CD4-positive, alpha-beta memory T cell (primary cell): Measurements from ENCODE around the gene AKR1D1. TPM values are rescaled to one million over a fixed set of nuclear protein-coding genes. Genes with fewer than 3 reads are reported as not detected.

Experiments used
- CTCF ChIA-PET: fragments of 350-600 bp; sonication (Branson Sonifier 250); formaldehyde crosslinking; loops from one replicate; lab custom pipeline; 2021; ENCODE audit warnings: inconsistent platforms; ENCODE audit not compliant: partially characterized antibody; lab: Charles Lee
- POLR2A ChIA-PET: fragments of 350-600 bp; sonication (Branson Sonifier 250); formaldehyde crosslinking; loops from one replicate; lab custom pipeline; 2021; ENCODE audit not compliant: partially characterized antibody; lab: Charles Lee
- DNase-seq, 5 donors: peaks; one replicate each; pipeline versions ENCODE4 v3.0.0 to v3.0.0-alpha.2; 2020 to 2022; ENCODE audit warnings: mixed read lengths in 1 of 5
- H3K27ac ChIP-seq: one replicate; pipeline ENCODE4 v1.7.0; 2013; ENCODE audit warnings: low read depth, low read length
- H3K27me3 ChIP-seq: 2 replicates; pipeline ENCODE4 v1.7.0; 2013; ENCODE audit warnings: mild to moderate bottlenecking, low read length, moderate library complexity; ENCODE audit not compliant: insufficient read depth
- H3K36me3 ChIP-seq: 2 replicates; pipeline ENCODE4 v1.7.0; 2013; ENCODE audit warnings: mild to moderate bottlenecking, low read length, moderate library complexity; ENCODE audit not compliant: insufficient read depth
- H3K4me1 ChIP-seq: 2 replicates; pipeline ENCODE4 v1.7.0; 2013; ENCODE audit warnings: mild to moderate bottlenecking, low read length, moderate library complexity; ENCODE audit not compliant: insufficient read depth
- H3K4me3 ChIP-seq, 2 donors: one replicate each; pipeline ENCODE4 v1.7.0; 2013; ENCODE audit warnings: low read length in 2 of 2, mild to moderate bottlenecking in 1 of 2
- H3K9me3 ChIP-seq, 2 donors: one replicate each; pipeline ENCODE4 v1.7.0; 2013; ENCODE audit warnings: low read length in 2 of 2, control low read depth in 1 of 2; ENCODE audit not compliant: control insufficient read depth in 1 of 2
- H3K27ac Mint-ChIP-seq, 7 donors: one replicate each; pipeline ENCODE4 v1.8.0; 2020 to 2021; ENCODE audit warnings: mixed read lengths in 7 of 7, mild to moderate bottlenecking in 6 of 7, inconsistent platforms in 3 of 7, moderate library complexity in 3 of 7
- H3K27me3 Mint-ChIP-seq, 2 donors: one replicate each; pipeline ENCODE4 v1.8.0; 2020 to 2021; ENCODE audit warnings: mixed read lengths in 2 of 2
- H3K36me3 Mint-ChIP-seq, 2 donors: one replicate each; pipeline ENCODE4 v1.8.0; 2020 to 2021; ENCODE audit warnings: mixed read lengths in 2 of 2, inconsistent platforms in 1 of 2, mild to moderate bottlenecking in 1 of 2
- H3K4me1 Mint-ChIP-seq, 4 donors: one replicate each; pipeline ENCODE4 v1.8.0; 2020 to 2021; ENCODE audit warnings: mixed read lengths in 4 of 4, mild to moderate bottlenecking in 1 of 4
- H3K4me3 Mint-ChIP-seq, 8 donors: one replicate each; pipeline ENCODE4 v1.8.0; 2020 to 2021; ENCODE audit warnings: mixed read lengths in 8 of 8, mild to moderate bottlenecking in 7 of 8, moderate library complexity in 6 of 8, inconsistent platforms in 3 of 8
- H3K9me3 Mint-ChIP-seq, 8 donors: one replicate each; pipeline ENCODE4 v1.8.0; 2020 to 2021; ENCODE audit warnings: mixed read lengths in 8 of 8, mild to moderate bottlenecking in 5 of 8, inconsistent platforms in 3 of 8, moderate library complexity in 1 of 8
- intact Hi-C: fragments of 100-400 bp; cut with micrococcal nuclease; formaldehyde crosslinking; loops from one replicate; pipeline ENCODE4 v1.15.1; 2023
- polyA plus RNA-seq, 2 donors: library from polyadenylated mRNA; unstranded; fragments of 300-500 nt; fragmentation: Illumina TruSeq; gene quantifications; one replicate each; pipeline ENCODE4 v1.2.3, GENCODE V29; 2021
- total RNA-seq, 2 experiments: library from RNA; stranded (reverse); gene quantifications; one replicate each; pipeline ENCODE4 v1.2.3, GENCODE V29; 2021

AKR1D1 gene, protein sequence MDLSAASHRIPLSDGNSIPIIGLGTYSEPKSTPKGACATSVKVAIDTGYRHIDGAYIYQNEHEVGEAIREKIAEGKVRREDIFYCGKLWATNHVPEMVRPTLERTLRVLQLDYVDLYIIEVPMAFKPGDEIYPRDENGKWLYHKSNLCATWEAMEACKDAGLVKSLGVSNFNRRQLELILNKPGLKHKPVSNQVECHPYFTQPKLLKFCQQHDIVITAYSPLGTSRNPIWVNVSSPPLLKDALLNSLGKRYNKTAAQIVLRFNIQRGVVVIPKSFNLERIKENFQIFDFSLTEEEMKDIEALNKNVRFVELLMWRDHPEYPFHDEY
- not detected for total RNA-seq
- polyA plus RNA-seq, result not detected

DNA sequence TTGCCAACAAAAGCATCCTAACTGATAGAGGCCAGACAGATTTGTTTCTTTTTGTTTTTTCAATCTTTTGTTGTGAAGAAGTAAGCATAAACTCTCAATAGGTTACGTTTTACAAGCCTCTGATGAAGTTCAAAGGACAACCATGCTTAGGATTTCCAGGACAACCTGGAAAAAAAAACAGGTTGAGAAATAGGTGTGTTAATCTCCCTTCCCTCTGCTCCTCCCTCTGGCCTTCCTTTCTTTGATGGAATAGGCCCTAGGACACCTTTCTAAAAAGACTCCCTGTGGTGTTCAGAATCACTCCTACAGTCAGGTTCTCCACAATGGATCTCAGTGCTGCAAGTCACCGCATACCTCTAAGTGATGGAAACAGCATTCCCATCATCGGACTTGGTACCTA is at the start of gene AKR1D1:
Gene AKR1D1 (plus strand): TSS at position 264 of the 400 bp plus-strand sequence. CDS start 60 bp downstream, at position 324.
- POLR2A ChIA-PET, result no interaction called here
- Mint-ChIP-seq H3K36me3 (no peaks in the 10 kb centered on the region), H3K27ac (no peak within 1 kb of the TSS), H3K4me1 (no peaks in the 10 kb centered on the region), H3K27me3 (peaks cover 0 to 5% of the 10 kb centered on the region in 2 donors), H3K4me3 (no peak within 1 kb of the TSS), H3K9me3 (peaks cover 0 to 24% (median 10%) of the 10 kb centered on the region in 8 donors)
- H3K36me3 ChIP-seq, result no peaks in the 10 kb centered on the region
- no peaks in the 10 kb centered on the region for H3K27me3 ChIP-seq
- intact Hi-C loops, result no loop called here
- CTCF ChIA-PET, result no interaction called here
- no peak within 1 kb of the TSS for H3K27ac ChIP-seq
- DNase-seq, result no peak
- H3K4me1 ChIP-seq, result no peaks in the 10 kb centered on the region
- no peaks in the 10 kb centered on the region for H3K9me3 ChIP-seq
- H3K4me3 ChIP-seq, result no peak within 1 kb of the TSS

DNA sequence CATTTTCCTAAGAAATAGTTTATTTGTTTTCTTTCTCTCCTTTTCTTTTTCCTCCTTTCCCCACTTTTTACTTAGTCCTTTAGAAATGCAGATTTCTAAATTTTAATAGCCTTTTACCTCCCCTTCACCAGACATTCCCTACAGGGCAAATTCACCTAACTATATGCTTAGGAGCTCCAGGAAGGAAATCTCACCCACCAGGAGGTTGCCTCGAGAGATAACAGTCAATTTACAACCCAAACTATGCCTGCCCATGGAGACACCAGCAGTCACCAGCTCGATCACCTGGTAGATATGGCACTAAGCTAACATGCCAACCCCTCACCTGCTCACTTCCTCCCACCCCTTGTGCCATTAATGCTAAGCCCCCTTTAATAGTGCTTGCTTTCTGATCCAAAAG is 49.2 kb upstream of the AKR1D1 start:
- peaks cover 0 to 4% of the 10 kb centered on the region in 2 donors for H3K36me3 Mint-ChIP-seq

DNA sequence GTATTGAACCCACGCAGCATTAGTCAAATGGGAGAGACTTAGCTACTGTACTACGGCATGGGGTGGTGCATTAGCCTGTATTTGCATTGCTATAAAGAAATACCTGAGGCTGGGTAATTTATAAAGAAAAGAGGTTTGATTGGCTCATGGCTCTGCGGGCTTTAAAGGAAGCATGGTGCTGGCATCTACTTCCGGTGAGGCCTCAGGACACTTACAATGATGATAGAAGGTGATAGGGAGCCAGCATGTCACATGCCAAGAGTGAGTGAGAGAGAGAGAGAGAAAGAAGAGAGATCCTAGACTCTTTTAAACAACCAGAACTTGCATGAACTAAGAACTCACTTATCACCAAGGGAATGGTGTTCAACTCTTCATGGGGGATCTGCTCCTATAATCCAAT is 47.1 kb upstream of the AKR1D1 start:
- H3K4me1 Mint-ChIP-seq, result no peaks in the 10 kb centered on the region
- H3K27ac Mint-ChIP-seq, result no peak overlapping the region
- ChIA-PET CTCF (no interaction called here), POLR2A (no interaction called here)
- H3K4me3 Mint-ChIP-seq, result no peak overlapping the region
- Histone ChIP-seq H3K9me3 (no peaks in the 10 kb centered on the region), H3K4me1 (no peaks in the 10 kb centered on the region), H3K4me3 (no peak overlapping the region), H3K27ac (no peak overlapping the region), H3K36me3 (no peaks in the 10 kb centered on the region), H3K27me3 (no peaks in the 10 kb centered on the region)
- no peak for DNase-seq
- peaks cover 1 to 2% of the 10 kb centered on the region in 2 donors for H3K27me3 Mint-ChIP-seq
- H3K36me3 Mint-ChIP-seq, result peaks cover 0 to 4% of the 10 kb centered on the region in 2 donors
- H3K9me3 Mint-ChIP-seq, result peaks cover 0 to 9% (median 2%) of the 10 kb centered on the region in 8 donors
- intact Hi-C loops, result no loop called here

More for the DNA sequence above, 49.2 kb upstream of the AKR1D1 start:
- H3K27ac Mint-ChIP-seq, result no peak overlapping the region
- DNase-seq, result no peak
- ChIA-PET POLR2A (no interaction called here), CTCF (no interaction called here)
- peaks cover 2 to 4% of the 10 kb centered on the region in 2 donors for H3K27me3 Mint-ChIP-seq
- Histone ChIP-seq H3K4me3 (no peak overlapping the region), H3K27ac (no peak overlapping the region), H3K36me3 (no peaks in the 10 kb centered on the region), H3K9me3 (no peaks in the 10 kb centered on the region), H3K27me3 (no peaks in the 10 kb centered on the region), H3K4me1 (no peaks in the 10 kb centered on the region)
- peaks cover 0 to 2% (median 0%) of the 10 kb centered on the region in 4 donors for H3K4me1 Mint-ChIP-seq
- no peak overlapping the region for H3K4me3 Mint-ChIP-seq
- peaks cover 0 to 9% (median 2%) of the 10 kb centered on the region in 8 donors for H3K9me3 Mint-ChIP-seq
- intact Hi-C loops, result no loop called here

DNA sequence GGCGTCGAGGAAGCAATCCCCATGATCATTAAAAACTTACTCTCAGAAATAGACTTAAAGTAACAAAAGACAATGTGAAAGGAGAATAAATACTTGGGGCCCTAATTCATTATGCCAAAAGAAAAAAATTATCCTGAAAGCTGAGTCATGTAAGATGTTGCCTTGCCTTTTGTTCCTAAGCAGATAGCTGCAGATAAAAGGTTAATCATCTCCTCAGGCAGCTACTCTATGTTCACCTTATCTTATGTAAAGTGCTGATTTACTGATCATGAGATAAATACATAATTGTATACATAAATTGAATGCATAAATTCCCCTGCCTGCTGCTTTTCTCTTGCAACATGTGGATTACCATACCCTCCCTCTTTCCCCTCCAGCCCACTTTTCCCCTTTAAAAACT is 46.3 kb upstream of the AKR1D1 start:
- ChIA-PET CTCF (no interaction called here), POLR2A (no interaction called here)
- intact Hi-C loops, result no loop called here
- no peaks in the 10 kb centered on the region for H3K4me1 Mint-ChIP-seq
- H3K36me3 Mint-ChIP-seq, result peaks cover 0 to 4% of the 10 kb centered on the region in 2 donors
- peaks cover 0 to 9% (median 4%) of the 10 kb centered on the region in 8 donors for H3K9me3 Mint-ChIP-seq
- no peak overlapping the region for H3K4me3 Mint-ChIP-seq
- H3K27me3 Mint-ChIP-seq, result peaks cover 1 to 2% of the 10 kb centered on the region in 2 donors
- no peak for DNase-seq
- H3K27me3 ChIP-seq, result no peaks in the 10 kb centered on the region
- H3K36me3 ChIP-seq, result no peaks in the 10 kb centered on the region
- no peak overlapping the region for H3K27ac Mint-ChIP-seq
- no peaks in the 10 kb centered on the region for H3K9me3 ChIP-seq
- H3K27ac ChIP-seq, result no peak overlapping the region
- H3K4me1 ChIP-seq, result no peaks in the 10 kb centered on the region
- H3K4me3 ChIP-seq, result no peak overlapping the region

DNA sequence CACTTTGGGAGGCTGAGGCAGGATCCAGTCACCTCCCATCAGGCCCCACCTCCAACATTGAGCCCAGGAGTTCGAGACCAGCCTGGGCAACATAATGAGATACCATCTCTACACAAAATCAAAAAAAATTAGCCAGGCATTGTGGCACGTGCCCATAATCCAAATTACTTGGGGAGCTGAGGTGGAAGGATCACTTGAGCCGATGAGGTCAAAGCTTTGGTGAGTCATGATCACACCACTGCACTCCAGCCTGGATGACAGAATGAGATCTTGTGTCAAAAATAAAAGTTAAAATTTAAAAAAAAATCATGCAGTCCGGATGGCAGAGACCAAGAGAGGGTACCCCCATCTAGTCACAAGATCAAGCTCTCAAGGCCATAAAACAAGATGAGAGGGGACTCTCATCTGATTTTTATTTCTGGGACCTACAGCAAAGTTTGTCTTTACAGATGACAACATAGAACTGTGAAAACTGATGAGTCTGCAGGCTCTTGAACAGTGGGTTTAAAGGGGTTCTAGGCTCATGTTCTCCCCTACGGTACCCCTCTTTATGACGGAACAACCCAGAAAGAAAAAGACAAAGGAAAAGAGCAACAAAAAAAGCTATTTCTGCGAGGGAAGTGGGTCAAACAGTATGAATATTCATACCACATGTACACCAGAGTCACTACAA is 45.4 kb upstream of the AKR1D1 start:
- Mint-ChIP-seq H3K27ac (no peak overlapping the region), H3K4me1 (no peaks in the 10 kb centered on the region), H3K4me3 (no peak overlapping the region), H3K27me3 (peaks cover 1 to 2% of the 10 kb centered on the region in 2 donors), H3K36me3 (peaks cover 0 to 4% of the 10 kb centered on the region in 2 donors), H3K9me3 (peaks cover 0 to 5% (median 2%) of the 10 kb centered on the region in 8 donors)
- Histone ChIP-seq H3K27me3 (no peaks in the 10 kb centered on the region), H3K4me1 (no peaks in the 10 kb centered on the region), H3K36me3 (no peaks in the 10 kb centered on the region), H3K9me3 (no peaks in the 10 kb centered on the region), H3K27ac (no peak overlapping the region), H3K4me3 (no peak overlapping the region)
- ChIA-PET CTCF (no interaction called here), POLR2A (no interaction called here)
- no peak for DNase-seq
- intact Hi-C loops, result no loop called here

DNA sequence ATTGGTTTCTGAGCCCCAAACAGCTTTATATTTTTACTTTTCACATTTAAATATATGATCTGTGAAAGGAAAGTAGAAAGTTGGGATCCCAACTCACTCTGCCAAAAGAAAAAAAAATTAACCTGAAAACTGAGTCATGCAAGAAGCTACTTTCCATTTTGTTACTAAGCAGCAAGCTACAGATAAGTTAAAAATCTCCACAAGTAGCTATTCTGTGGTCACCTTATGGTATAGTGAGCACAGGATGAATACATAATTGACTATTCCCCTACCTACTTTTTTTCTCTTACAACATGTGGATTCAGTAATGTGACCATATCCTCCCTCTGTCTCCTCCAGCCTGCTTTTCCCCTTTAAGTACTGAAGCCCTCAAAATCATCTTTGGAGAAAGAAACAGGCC is 44.1 kb upstream of the AKR1D1 start:
- ChIA-PET POLR2A (no interaction called here), CTCF (no interaction called here)
- no peak overlapping the region for H3K27ac ChIP-seq
- H3K27ac Mint-ChIP-seq, result no peak overlapping the region
- no peak overlapping the region for H3K4me3 ChIP-seq
- no peak for DNase-seq
- H3K27me3 Mint-ChIP-seq, result peaks cover 4 to 6% of the 10 kb centered on the region in 2 donors
- H3K27me3 ChIP-seq, result no peaks in the 10 kb centered on the region
- H3K4me3 Mint-ChIP-seq, result no peak overlapping the region
- H3K9me3 ChIP-seq, result no peaks in the 10 kb centered on the region
- no peaks in the 10 kb centered on the region for H3K4me1 ChIP-seq
- intact Hi-C loops, result no loop called here
- no peaks in the 10 kb centered on the region for H3K36me3 ChIP-seq
- no peaks in the 10 kb centered on the region for H3K4me1 Mint-ChIP-seq
- peaks cover 0 to 15% (median 7%) of the 10 kb centered on the region in 8 donors for H3K9me3 Mint-ChIP-seq
- peaks cover 3 to 4% of the 10 kb centered on the region in 2 donors for H3K36me3 Mint-ChIP-seq

DNA sequence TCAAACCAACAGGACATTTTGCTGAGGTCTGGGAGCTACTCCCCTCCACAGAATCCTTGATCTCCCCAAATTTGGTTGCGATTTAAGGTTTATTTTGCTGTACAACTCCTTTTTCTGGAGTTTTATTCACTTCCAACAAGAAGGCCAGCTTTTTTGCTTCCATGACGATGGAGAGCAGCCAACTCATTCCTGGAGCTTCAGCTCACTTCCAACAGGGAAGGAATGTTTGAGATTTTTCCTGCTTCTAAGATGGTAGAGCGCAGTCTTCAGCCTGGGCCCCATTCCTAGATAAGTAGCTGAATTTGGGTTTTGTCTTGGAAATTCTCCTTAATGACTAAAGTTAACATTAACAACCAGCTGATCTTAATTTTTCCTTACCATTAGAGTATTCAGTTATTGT is 43.5 kb upstream of the AKR1D1 start:
- H3K4me3 ChIP-seq, result no peak overlapping the region
- no peak for DNase-seq
- Mint-ChIP-seq H3K9me3 (peaks cover 0 to 15% (median 7%) of the 10 kb centered on the region in 8 donors), H3K27ac (no peak overlapping the region), H3K36me3 (peaks cover 3 to 4% of the 10 kb centered on the region in 2 donors), H3K27me3 (peaks cover 4 to 6% of the 10 kb centered on the region in 2 donors), H3K4me1 (no peaks in the 10 kb centered on the region), H3K4me3 (no peak overlapping the region)
- H3K9me3 ChIP-seq, result no peaks in the 10 kb centered on the region
- no peaks in the 10 kb centered on the region for H3K4me1 ChIP-seq
- intact Hi-C loops, result no loop called here
- ChIA-PET POLR2A (interaction anchor here (1.2 kb wide), 1 partner anchor 9 kb away, joined by 4 read pairs; no protein-coding TSS in a partner anchor), CTCF (no interaction called here)
- no peaks in the 10 kb centered on the region for H3K36me3 ChIP-seq
- no peaks in the 10 kb centered on the region for H3K27me3 ChIP-seq
- no peak overlapping the region for H3K27ac ChIP-seq
